Measurements from ENCODE around the gene IQSEC1.

The IQSEC1 gene

DNA sequence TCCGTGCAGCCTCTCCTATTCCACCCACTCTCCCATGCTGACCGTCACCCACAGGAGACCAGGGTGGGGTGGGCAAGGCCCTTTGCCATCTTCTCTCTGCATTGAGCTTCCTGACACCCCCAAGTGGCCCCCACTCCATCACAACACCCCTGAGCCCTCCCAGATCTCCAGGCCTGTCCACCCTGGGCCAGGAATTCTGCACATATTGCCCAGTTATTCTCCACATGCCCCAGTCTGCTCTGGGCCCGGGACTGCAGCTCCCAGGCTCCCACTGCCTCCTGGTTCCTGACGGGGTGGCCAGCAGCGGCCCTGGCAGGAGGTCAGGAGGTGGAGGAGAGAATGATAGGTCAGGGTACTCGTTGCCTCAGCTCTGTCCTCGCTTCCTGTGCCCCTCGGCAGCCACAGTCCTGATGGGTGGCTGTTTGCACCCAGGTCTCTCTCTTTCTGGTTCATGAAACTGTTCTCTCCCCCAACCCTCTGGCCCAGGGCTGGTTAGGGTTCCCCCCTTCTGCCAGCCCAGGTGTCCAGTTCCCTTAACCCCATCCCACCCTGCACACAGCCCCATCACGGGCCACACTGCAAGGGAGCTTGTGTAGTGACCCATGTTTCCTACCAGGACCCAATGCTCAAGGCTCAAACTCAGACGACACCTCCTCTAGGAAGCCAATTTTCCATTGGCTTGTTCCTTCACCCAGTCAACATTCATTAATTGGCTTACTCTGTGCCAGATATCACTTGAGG lies 47.3 kb downstream of the IQSEC1 start:
- no peak for DNase-seq

DNA sequence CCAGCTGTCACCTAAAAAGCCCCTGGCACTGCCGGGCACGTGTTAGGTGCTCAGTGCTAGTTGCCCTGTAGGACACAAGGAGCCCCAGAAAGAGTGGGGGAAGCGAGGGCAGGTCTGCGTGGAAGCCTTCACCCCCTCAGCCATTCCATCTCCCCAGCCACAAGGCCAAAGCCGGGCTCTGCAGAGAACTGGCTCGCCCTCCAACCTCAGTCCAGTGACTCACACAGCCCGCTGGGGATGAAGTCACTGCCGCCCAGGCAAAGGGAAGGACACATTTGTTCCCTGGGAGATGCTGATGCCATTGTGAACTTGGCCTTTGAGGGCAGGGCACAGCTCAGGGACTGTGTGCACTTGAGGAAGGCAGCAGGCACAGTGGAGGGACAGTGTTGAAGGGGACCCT lies 48.1 kb downstream of the IQSEC1 start:
- DNase-seq: no peak

DNA sequence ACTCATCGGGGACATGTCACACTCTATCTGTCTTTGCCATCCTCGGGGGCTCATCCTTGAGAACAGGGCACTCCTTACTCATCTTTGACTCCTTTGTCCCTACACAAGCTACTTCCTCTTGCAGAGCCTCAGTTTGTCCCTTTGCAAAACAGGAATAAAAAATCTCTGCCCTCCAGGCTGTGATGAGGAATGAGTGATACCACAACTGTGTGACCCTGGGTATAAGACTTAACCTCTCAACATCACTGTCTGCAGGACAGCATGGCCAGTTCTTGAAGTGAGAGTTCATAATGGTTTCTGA lies 48.5 kb downstream of the IQSEC1 start:
- no peak for DNase-seq

DNA sequence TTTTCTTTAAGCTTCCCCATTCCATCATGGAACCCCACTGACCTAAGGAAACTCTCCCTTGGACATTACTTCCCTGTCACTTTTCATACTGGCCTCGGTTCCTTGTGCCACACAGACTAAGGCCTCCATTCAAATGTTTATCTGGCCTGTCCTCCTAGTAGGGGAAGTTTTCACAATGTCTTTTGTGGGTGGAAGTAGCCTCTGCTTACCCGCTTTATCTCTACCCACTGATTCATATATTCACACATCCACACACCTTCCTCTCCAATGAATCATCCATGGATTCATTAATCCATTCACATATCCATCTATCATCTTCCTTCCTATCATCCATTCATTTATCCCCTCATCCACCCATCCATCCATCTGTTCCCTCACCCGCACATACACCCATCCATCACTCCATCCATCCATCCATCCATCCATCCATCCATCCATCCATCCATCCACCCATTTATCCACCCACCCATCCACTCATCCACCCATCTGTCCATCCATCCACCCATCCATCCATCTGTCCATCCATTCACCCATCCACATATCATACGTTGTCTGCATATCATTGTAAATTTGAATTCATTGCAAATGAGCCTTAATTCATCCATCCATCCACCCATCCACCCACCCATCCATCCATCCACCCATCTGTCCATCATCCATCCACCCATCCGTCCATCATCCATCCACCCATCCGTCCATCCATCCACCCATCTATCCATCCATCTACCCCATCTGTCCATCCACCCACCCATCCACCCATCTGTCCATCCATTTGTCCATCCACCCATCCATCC lies 49.1 kb downstream of the IQSEC1 start:
- DNase-seq: no peak

DNA sequence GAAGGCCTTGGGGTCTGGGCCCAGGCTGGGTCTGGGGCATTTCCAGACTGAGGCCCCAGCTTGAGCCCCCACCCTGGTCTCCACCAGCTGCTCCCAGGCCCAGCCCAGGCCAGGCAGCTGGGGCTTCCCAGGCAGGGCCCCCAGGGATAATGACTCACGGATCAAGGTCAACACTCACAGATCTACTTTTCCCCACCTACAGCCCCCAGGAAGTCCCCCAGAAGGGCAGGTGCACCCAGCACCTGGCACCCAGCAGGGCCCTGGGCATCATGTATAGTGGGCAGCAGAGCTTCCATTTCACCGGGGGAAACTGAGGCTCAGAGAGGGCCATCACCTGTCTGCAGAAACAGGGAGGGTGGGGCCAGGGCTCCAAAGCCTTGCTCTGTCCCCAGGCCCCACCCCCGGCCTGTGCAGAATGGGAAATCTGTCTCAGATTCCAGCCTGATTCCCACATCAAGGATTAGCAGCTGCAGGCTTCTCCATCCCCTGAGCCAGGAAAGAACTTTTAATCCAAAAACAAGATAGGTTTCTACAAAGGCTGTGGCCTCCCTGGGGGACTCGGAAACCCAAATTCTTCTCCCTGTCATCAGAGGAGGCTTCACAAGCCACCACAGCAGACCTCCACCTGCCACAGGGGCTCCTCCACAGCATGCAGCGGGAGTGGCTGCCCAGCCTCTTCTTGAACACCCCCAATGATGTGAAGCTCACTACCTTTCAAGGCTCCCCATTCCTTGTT lies 49.8 kb downstream of the IQSEC1 start:
- no peak for DNase-seq

DNA sequence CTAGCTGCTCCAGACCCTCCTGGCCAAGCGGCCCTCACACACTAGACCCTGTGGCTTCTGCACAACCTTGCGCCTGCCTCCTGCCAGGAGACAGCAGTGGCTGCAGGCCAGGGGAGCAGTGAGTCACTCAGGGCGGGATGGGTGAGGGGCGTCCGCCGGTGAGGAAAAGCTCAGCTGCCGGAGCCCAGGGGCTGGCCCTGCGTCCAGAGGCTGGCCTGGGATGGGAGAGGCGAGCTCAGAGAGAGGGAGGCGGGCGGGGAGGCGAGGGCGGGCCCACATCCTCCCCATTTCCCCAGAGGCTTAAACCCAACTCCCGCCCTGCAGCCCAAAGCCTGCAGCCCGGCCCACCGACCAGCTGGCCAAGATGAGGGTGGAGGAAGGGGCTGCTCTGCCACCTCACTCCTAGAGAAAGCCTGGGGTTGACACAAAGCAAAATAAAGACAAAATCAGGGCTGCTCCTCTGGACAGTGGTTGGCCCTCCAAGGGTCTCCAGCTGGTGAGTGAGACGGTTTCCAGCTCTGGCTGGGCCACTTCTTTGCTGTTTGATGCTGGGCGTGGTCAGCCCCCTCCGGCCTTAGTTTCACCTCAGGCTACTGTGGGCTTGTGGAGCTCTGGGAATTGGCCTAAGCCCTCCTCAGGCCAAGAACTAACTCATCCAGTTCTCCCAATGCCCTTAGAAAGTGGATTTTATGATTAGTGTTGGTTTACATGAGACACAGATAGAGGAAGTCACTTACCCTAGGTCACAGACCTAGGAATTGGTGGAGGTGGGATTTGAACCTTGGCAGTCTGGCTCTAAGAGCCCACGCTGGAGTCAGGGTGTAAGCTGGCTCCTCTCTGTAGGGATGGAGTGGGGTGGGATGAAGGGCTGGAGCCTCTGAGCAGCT lies 50.6 kb downstream of the IQSEC1 start:
- DNase-seq: no peak

DNA sequence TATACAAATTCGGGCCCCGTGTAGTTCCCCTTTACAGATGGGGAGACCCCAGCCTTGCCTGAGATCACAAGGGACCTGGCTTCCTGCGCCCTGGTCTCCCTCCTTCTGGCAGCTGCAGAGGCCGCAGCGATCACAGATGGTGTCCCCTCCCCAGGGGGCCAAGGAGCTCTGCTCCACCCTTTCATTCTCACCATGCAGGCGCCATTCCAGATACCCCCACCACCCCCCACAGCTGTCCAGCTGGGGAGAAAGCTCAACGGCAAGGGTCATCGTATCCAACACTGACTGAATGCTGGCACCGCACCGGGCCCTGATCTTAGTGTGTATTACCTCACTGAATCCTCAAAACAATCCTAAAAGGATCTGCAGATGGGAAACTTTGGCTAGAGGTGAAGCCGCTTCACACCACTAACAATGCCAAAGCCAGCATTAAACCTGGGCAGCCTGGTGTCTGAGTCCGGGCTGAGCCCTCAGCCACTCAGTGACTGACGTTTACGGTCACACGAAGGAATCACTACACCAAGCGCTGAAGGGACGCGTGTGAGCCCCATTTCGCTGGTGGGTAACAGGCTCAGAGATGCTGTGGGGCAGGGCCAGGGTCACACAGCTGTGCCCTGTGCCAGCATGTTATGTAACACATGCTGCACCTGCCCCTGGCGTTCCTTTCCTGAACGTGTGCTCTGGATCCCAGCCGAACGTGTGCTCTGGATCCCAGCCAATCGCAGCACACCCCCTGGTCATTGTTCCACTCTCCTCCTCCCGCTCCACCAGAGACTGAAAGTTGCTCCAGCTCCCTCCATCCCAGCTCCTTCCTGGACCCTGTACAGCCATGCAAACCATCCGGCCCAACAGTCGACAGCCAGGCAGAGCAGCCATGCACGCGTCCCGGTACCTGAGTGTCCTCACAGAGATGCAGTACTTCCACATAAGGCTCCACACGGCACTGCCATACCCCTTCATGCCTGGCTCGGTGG lies 51.8 kb downstream of the IQSEC1 start:
- no peak for DNase-seq

DNA sequence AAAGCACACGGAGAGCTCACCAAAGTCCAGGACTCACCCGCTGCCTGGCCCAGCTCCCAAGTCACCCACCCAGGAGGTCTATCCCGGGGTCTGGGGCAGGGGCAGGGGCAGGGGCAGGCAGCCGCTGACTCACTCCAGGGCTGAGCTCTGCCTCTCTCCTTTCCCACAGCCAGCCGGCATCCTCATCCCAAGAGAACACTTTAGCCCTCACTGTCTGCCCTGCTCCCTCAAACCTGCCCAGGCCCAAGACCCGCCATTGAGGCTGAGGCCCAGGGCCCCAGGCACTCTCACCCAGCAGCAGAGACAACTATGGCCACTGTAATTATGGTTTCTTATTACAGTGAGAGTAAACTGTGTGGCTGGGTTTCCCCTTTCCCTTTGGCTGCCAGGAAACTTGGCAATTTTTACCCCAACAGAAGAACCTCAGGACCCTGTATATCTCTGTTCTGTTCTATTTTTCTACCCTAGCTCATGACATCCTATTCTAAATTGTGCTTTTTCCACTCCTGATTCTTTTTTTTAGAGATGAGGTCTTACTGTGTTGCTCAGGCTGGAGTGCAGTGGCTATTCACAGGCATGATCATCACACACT lies 53.0 kb downstream of the IQSEC1 start:
- DNase-seq: no peak

DNA sequence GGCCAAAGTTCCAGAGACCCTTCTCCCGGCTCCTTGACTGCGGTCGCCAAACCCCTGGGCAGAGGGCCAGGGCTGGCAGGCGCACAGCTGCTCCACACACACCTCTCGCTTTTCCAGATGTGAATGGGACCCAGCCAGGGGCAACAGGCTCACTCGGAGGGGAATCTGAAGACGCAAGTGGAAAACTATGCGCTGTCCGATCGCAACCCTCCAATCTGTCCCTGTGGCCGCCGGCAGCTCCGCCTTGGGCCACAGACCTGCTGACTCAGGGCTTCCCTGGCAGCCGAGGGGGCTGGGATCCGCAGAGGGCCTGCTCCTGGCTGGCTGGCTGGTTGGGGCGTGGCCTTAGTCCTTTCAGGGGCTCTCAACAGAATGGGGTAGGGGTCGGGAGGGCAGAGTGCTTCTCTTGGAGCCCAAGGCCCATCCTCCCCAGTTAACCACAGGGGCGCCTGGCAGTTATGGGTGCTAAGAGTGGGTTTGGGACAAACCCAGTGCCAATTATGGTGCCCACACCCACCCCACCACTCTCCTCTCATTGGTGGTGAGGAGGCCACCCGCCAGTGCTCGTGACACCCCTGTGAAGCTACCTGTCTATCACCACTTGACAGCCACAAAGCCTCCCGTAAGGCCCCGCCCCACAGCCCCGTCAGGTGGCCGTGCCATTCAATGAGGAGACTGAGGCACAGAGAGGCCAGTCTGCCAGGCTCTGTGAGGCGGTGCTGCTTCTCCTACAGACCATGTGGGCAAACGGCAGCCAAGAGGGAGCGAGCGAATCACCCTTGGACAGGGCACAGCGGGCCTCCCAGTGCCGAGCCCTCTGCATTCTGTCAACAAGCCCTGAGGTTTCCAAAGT lies 53.8 kb downstream of the IQSEC1 start:
- DNase-seq: no peak

DNA sequence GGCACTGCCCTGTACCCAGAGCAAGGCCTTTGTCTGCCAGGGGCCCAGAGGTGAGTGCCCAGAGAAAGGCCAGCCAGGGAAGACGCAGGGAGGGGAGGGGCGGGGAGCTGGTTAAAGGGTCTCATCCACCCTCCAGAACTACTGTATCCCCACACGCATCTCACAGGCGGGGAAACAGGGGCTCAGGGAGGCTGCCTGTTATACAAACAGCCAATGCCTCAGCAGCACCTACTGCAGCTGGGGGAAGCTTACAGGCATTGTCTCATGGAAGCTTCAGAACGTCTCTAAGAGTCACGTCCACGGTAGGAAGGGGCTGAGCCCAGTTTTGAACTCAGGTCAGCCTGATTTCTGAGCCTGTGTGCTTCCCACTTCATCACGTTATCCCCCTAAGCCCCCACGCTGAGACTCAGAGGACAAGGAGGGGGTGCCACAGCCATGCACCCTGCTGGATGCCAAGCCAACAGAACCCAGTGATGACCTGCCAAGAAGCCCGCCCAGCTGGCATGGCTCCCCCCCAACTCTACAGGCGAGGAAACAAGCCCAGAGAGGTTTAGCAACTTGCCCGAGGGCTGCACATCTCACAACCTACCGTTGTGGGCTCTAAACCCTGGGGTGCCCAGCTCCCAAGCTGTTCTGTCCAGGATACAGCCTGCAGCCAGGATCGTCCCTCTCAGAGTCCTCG lies 54.5 kb downstream of the IQSEC1 start:
- no peak for DNase-seq

DNA sequence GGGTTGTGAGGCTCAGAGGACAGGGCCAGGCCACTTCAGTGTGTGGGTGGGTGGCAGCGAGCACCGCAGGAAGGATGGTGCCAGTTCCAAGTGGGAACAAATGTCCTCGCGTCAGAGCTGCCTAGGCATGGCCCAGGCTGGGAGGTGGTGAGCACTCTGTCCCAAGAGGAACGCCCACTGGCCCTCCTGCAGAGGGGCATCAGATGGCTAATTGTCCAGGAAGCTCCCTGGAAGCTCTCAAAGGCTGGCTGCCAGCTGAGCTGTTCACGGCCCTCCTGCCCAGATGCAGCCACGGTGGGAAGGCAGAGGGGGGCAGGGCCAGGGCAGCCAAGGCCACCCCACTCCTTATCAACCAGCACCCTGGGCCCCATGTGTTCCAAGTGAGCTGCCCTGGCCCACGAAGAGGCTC lies 55.2 kb downstream of the IQSEC1 start:
- no peak for DNase-seq

DNA sequence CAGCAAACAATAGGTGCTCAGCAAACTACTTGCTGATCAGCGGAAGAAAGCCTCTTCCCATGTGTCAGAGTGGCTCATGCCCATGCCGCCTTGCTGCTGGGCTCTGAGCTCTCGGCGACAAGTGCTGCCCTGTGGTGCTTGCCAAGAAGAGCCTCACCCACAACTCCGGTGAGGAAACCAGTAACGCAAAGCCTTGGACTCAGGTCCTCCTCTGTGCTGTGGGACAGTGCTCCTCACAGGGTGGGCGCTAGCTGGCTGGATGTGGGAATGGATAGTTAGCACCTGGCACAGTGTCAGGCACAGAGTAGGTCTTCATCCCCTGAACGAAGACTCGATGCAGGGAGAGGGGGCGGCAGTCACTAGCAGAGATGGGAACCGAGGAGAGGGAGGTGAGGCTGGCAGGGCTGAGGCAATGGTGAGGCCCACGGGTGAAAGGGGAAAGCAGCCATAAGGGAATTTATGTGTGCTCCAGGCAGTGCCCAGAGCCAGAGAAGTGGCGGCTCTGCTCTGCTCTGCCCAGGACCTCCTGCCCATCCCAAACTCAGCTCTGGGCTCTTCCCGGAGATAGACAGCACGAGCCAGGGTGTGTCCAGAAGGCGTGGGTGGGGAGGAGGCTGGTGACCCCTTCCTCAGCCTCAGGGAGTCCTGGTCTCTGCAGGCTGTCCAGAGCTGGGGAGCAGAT lies 55.7 kb downstream of the IQSEC1 start:
- no peak for DNase-seq

DNA sequence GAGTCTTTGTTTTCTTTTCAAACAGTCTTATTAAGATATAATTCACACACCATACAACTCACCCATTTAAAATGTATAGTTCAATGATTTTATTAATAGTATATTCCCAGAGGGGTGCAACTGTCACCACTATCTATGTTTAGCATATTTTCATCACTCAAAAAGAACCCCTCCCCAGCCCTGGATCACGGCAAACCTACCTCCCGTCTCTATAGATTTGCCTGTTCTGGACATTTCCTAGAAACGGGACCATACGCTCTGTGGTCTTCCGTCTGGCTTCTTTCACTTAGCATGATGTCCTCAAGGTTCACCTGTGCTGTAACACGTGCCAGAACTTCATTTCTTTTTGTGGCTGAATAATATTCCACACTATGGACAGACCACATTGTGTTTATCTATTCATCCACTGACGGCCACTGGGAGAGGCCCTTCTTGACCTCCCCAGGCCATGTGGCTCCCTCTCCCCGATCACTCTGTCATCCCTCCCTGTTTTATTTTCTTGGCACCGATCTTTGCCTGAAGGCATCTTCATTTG lies 56.4 kb downstream of the IQSEC1 start:
- DNase-seq: no peak

DNA sequence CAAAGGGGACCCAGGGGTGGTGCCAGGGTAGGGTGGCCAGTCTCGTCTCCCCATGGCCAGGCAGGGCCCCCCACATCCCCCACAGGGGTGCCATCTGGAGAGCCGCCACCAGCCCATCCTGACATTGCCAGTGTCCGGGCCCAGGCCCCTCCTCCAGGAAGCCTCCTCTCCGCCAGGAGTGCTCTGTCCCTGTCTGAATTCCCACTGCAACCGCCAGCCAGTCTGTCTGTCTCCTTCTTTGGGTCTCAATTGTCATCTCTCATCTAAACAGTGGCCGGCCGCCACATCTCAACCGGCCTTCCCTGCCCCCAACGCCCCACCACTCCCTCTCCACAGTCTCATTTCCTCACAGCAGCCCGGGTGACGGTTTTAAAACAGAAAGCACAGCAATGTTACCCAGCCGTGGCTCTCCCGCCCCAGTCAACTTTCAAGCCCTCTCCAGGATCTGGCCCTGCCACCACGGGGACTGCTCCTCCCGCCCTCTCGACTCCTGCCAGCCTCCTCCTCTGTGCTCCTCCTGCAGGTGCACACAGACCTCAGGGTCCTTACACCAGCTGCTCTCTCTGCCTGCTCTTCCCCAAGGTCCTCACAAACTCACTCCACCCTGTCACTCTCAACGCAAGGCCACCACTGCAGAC lies 57.0 kb downstream of the IQSEC1 start:
- DNase-seq: no peak

DNA sequence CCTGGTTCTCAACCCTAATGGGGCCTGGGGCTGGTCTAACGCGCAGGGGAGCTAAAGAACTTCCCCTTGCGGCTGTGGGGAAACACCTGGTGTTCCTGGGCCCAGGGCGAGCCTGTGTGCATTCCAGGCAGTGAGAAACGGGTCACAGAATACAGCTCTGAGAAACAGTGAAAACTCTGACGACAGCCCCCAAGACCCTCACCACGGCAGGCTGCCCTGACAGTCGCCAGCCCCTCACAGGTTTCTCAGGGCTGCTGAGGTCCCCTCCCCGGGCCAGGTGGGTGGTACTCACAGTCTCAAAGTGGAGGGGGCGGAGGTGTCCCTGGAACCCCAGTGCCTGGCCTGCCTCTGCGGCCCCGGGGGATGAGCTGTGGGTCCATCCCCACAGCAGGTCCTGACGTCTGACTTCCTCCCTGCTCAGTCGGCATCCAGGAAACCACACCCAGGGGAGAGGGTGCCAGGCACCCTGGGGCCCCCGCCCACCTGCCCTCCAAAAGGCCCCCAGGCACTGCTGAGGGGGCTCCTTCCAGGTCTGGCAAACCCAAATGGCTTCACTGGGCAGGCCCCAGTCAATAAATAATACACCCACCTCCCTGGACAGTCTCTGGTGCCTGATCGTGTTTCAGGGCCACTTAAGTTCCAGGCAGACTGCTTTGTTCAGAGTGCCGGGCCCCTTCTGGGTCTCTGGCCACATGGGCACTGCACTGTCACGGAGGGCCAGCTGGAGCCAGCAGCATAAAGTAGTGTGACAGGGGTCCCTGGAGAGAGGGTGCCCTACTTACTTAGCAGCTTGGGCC lies 57.7 kb downstream of the IQSEC1 start:
- DNase-seq: peak; percentile 41

DNA sequence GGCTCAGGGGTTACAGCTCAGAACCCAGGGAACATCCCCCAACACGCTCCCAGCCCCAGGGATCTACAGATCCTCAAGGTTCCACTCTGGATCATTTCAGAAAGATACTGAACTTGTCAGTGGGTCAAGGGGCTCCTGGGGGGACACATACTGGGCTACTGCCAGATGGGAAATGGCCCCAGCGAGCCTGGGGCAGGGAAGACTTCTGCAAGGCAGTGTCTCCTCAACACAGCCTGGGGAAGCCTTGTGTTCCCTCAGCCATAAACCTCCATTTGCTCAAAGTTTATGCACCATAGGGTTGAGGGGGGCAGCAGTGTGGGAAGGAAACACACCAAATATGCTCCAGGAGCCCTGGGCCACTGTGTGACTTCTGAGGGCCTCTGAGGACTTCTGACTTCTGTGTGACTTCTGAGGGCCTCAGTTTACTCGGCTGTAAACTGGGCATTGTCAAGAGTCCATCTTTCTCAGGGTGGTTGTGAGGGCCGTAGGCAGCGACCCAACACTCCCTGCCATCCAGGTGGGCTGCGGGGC lies 58.4 kb downstream of the IQSEC1 start:
- no peak for DNase-seq
